ENCODE data around the gene SEPHS1.

Gene SEPHS1

GRCh38 chr10:13337128-13337826 lies 10.8 kb downstream of the SEPHS1 start (continued):
- TF ChIP-seq PRDM6 (tag by site-specific recombination; IDR thresholded peaks at IDR 0.05) (peak; percentile 67), ZNF571 (tag by site-specific recombination; IDR thresholded peaks at IDR 0.05) (no peak), CTCF (tag by site-specific recombination; IDR thresholded peaks at IDR 0.05) (no peak), ZNF555 (tag by site-specific recombination; conservative IDR thresholded peaks at IDR 0.05) (no peak), ZNF214 (tag by site-specific recombination; IDR thresholded peaks at IDR 0.05; ENCODE audit: borderline replicate concordance) (no peak), ATF2 (tag by site-specific recombination; IDR thresholded peaks at IDR 0.05; ENCODE audit: low read depth) (peak; percentile 77), PRDM2 (tag by site-specific recombination; IDR thresholded peaks at IDR 0.05; ENCODE audit: borderline replicate concordance) (no peak), SCRT2 (tag by site-specific recombination; IDR thresholded peaks at IDR 0.05) (peak; percentile 90), GFI1B (tag by site-specific recombination; IDR thresholded peaks at IDR 0.05) (no peak), ZNF624 (tag by site-specific recombination; IDR thresholded peaks at IDR 0.05) (no peak), ZNF23 (tag by site-specific recombination; IDR thresholded peaks at IDR 0.05; ENCODE audit: borderline replicate concordance) (no peak), ZNF146 (tag by site-specific recombination; IDR thresholded peaks at IDR 0.05) (no peak), ZNF629 (tag by site-specific recombination; IDR thresholded peaks at IDR 0.05) (no peak), ZNF155 (tag by site-specific recombination; IDR thresholded peaks at IDR 0.05) (no peak), ZNF311 (tag by site-specific recombination; IDR thresholded peaks at IDR 0.05; ENCODE audit: borderline replicate concordance) (no peak), ZNF148 (tag by site-specific recombination; IDR thresholded peaks at IDR 0.05; ENCODE audit: borderline replicate concordance) (no peak), ZBTB21 (tag by site-specific recombination; IDR thresholded peaks at IDR 0.05) (no peak), KLF8 (tag by site-specific recombination; IDR thresholded peaks at IDR 0.05) (no peak), ZNF140 (tag by site-specific recombination; IDR thresholded peaks at IDR 0.05) (no peak), SCRT1 (tag by site-specific recombination; IDR thresholded peaks at IDR 0.05; ENCODE audit: borderline replicate concordance) (peak; percentile 71; the same call in 1 of the 2 replicates), ZNF292 (tag by site-specific recombination; IDR thresholded peaks at IDR 0.05; ENCODE audit: borderline replicate concordance, low read depth) (no peak), ZNF138 (tag by site-specific recombination; IDR thresholded peaks at IDR 0.05; ENCODE audit: borderline replicate concordance) (no peak), PRDM1 (tag by site-specific recombination; IDR thresholded peaks at IDR 0.05) (no peak), ZNF366 (tag by site-specific recombination; conservative IDR thresholded peaks at IDR 0.05) (no peak)

All from HEK293 (cell line).